HCT116 (cell line): ENCODE results near the gene MYH10. TPM values are rescaled to one million over a fixed set of nuclear protein-coding genes. Genes with fewer than 3 reads are reported as not detected.

ENCODE experiments used
- ATAC-seq: fragments of 200-7000 bp; cut with Tn5 transposase; 2 replicates; pipeline ENCODE4 v1.9.1; 2020; ENCODE audit warnings: mild to moderate bottlenecking, moderate library complexity
- BruUV-seq: library from RNA; stranded (reverse); fragments of 400-500 nt; replicated peaks from 2 replicates; lab custom pipeline; 2021; lab: Mats Ljungman, UMichigan
- CTCF ChIA-PET: fragments of 300-600 bp; sonication (Branson Sonifier 250); formaldehyde crosslinking; loops from one replicate; lab custom pipeline; 2021; ENCODE audit warnings: antibody characterized with exemption; lab: Charles Lee
- POLR2A ChIA-PET: fragments of 300-600, 350-600 bp; sonication (Branson Sonifier 250); formaldehyde crosslinking; loops from one replicate; lab custom pipeline; 2021; ENCODE audit warnings: antibody characterized with exemption; lab: Charles Lee
- RAD21 ChIA-PET, 2 experiments: fragments of 300-600 bp; sonication (Branson Sonifier 250); formaldehyde crosslinking; loops; one replicate each; lab custom pipeline; 2023; ENCODE audit warnings: low total read pairs in 2 of 2; ENCODE audit not compliant: uncharacterized antibody in 2 of 2, unreplicated experiment in 2 of 2, low non-redundant PET in 1 of 2; lab: Charles Lee
- DNase-seq: peaks from one replicate; pipeline ENCODE4 v3.0.0-alpha.2; 2010; ENCODE audit warnings: low read depth, low spot score
- H2AFZ ChIP-seq: fragments of 200-600 bp; shearing (Covaris generic), sonication (generic); 2 replicates; pipeline ENCODE4 v1.6.1; 2017; ENCODE audit warnings: low read depth, mixed run types, mixed read lengths, antibody characterized with exemption, low read length; ENCODE audit not compliant: poor library complexity, severe bottlenecking
- H3K27ac ChIP-seq: 2 replicates; pipeline ENCODE4 v1.5.1; 2012; ENCODE audit warnings: low read depth, low read length
- H3K27me3 ChIP-seq: fragments of 200-600 bp; sonication (generic); 2 replicates; pipeline ENCODE4 v1.6.1; 2016; ENCODE audit warnings: mixed run types, low read length, mixed read lengths; ENCODE audit not compliant: insufficient read depth
- H3K36me3 ChIP-seq, 2 experiments: fragments of 200-500 bp in 1 of 2; fragments of 200-600 bp in 1 of 2; sonication (Bioruptor generic) in 1 of 2; sonication (generic) in 1 of 2; 2 replicates each; pipeline versions ENCODE4 v1.5.1 to v1.6.1; 2014 to 2016; ENCODE audit warnings: low read length in 2 of 2, inconsistent platforms in 1 of 2, mixed read lengths in 1 of 2, mixed run types in 1 of 2; ENCODE audit not compliant: insufficient read depth in 2 of 2, control insufficient read depth in 1 of 2
- H3K4me1 ChIP-seq, 2 experiments: fragments of 200-600 bp in 1 of 2; sonication (generic) in 1 of 2; 2 replicates each; pipeline versions ENCODE4 v1.5.1 to v1.6.1; 2012 to 2017; ENCODE audit warnings: low read length in 2 of 2, inconsistent platforms in 1 of 2, mild to moderate bottlenecking in 1 of 2, mixed read lengths in 1 of 2, mixed run types in 1 of 2, moderate library complexity in 1 of 2; ENCODE audit not compliant: insufficient read depth in 2 of 2, control insufficient read depth in 1 of 2
- H3K4me2 ChIP-seq: fragments of 200-600 bp; sonication (generic); 2 replicates; pipeline ENCODE4 v1.6.1; 2017; ENCODE audit warnings: mixed run types, low read length, mixed read lengths
- H3K4me3 ChIP-seq, 2 experiments: fragments of 200-600 bp in 1 of 2; sonication (generic) in 1 of 2; replicated peaks in 1 of 2; 2 replicates each; pipeline ENCODE4 v1.5.1; 2011 to 2016; ENCODE audit warnings: low read length in 2 of 2, control low read depth in 1 of 2, low read depth in 1 of 2, mild to moderate bottlenecking in 1 of 2, mixed read lengths in 1 of 2, mixed run types in 1 of 2
- H3K79me2 ChIP-seq: fragments of 200-600 bp; sonication (generic); 2 replicates; pipeline ENCODE4 v1.6.1; 2017; ENCODE audit warnings: mild to moderate bottlenecking, mixed run types, low read length, moderate library complexity, mixed read lengths; ENCODE audit not compliant: insufficient read depth
- H3K9ac ChIP-seq: fragments of 200-600 bp; sonication (generic); 2 replicates; pipeline ENCODE4 v1.6.1; 2016; ENCODE audit warnings: low read length, mixed read lengths
- H3K9me2 ChIP-seq: fragments of 200-600 bp; sonication (generic), shearing (Covaris generic); 2 replicates; pipeline ENCODE4 v1.6.1; 2017; ENCODE audit warnings: mixed run types, mild to moderate bottlenecking, moderate library complexity; ENCODE audit not compliant: insufficient read depth
- H3K9me3 ChIP-seq, 2 experiments: fragments of 200-500 bp in 1 of 2; fragments of 200-600 bp in 1 of 2; sonication (Bioruptor generic) in 1 of 2; sonication (generic) in 1 of 2; 2 replicates each; pipeline ENCODE4 v1.6.1; 2014 to 2017; ENCODE audit warnings: low read length in 2 of 2, mixed read lengths in 2 of 2, inconsistent platforms in 1 of 2, low read depth in 1 of 2, mild to moderate bottlenecking in 1 of 2, mixed run types in 1 of 2, moderate library complexity in 1 of 2; ENCODE audit not compliant: control insufficient read depth in 1 of 2, insufficient read depth in 1 of 2
- H4K20me1 ChIP-seq: fragments of 200-600 bp; sonication (generic), shearing (Covaris generic); 2 replicates; pipeline ENCODE4 v1.6.1; 2017; ENCODE audit warnings: mixed run types, mild to moderate bottlenecking, moderate library complexity; ENCODE audit not compliant: insufficient read depth
- ATF3 ChIP-seq: IDR thresholded peaks from 2 replicates; pipeline ENCODE4 v1.6.1; 2012
- CTCF ChIP-seq, 3 experiments: fragments of 200-600 bp in 1 of 3; sonication (generic) in 1 of 3; IDR thresholded peaks in 2 of 3; conservative IDR thresholded peaks in 1 of 3; 2 replicates each; pipeline ENCODE4 v1.5.1; 2012 to 2017; ENCODE audit warnings: low read depth in 2 of 3, low read length in 2 of 3, antibody characterized with exemption in 1 of 3, borderline replicate concordance in 1 of 3, control low read depth in 1 of 3, mild to moderate bottlenecking in 1 of 3, mixed read lengths in 1 of 3, mixed run types in 1 of 3, moderate library complexity in 1 of 3; ENCODE audit not compliant: insufficient read depth in 1 of 3
- EGR1 ChIP-seq: IDR thresholded peaks from 2 replicates; pipeline ENCODE4 v1.6.1; 2012; ENCODE audit warnings: low read depth
- ELF1 ChIP-seq: IDR thresholded peaks from 2 replicates; pipeline ENCODE4 v1.6.1; 2012; ENCODE audit warnings: low read depth, borderline replicate concordance
- EZH2 ChIP-seq: fragments of 200-600 bp; sonication (generic); IDR thresholded peaks from 2 replicates; pipeline ENCODE4 v1.6.1; 2017; ENCODE audit warnings: antibody characterized with exemption, mixed run types
- EZH2phosphoT487 ChIP-seq: fragments of 200-600 bp; IDR thresholded peaks from 2 replicates; pipeline ENCODE4 v1.6.1; 2018; ENCODE audit warnings: antibody characterized with exemption, borderline replicate concordance
- JUND ChIP-seq: IDR thresholded peaks from 2 replicates; pipeline ENCODE4 v1.6.1; 2012
- MAX ChIP-seq: IDR thresholded peaks from 2 replicates; pipeline ENCODE4 v1.6.1; 2012
- POLR2AphosphoS5 ChIP-seq: IDR thresholded peaks from 2 replicates; pipeline ENCODE4 v1.6.1; 2011; ENCODE audit warnings: mild to moderate bottlenecking, low read depth, low read length, moderate library complexity
- RAD21 ChIP-seq: IDR thresholded peaks from 2 replicates; pipeline ENCODE4 v1.6.1; 2012; ENCODE audit warnings: low read depth, mild to moderate bottlenecking
- REST ChIP-seq: IDR thresholded peaks from 2 replicates; pipeline ENCODE4 v1.6.1; 2012; ENCODE audit warnings: low read depth
- SP1 ChIP-seq: IDR thresholded peaks from 2 replicates; pipeline ENCODE4 v1.6.1; 2012; ENCODE audit warnings: low read depth
- ZBTB33 ChIP-seq: IDR thresholded peaks from 2 replicates; pipeline ENCODE4 v1.6.1; 2011; ENCODE audit warnings: mild to moderate bottlenecking, low read length, moderate library complexity; ENCODE audit not compliant: insufficient replicate concordance; ENCODE audit errors: extremely low read depth
- ZNF274 ChIP-seq: fragments of 200-500 bp; sonication (Bioruptor generic); IDR thresholded peaks from 2 replicates; pipeline ENCODE4 v1.6.1; 2014; ENCODE audit warnings: mild to moderate bottlenecking, low read depth, low read length, inconsistent platforms
- intact Hi-C: fragments of 100-400 bp; cut with micrococcal nuclease; formaldehyde crosslinking; loops from 2 replicates; pipeline ENCODE4 v1.10.0; 2022
- total RNA-seq: library from RNA; stranded (reverse); gene quantifications from one replicate; pipeline ENCODE4 v1.2.1, GENCODE V29; 2021; ENCODE audit not compliant: unreplicated experiment

Gene MYH10
- total RNA-seq, 1 experiment from 2014 or later = 39.2 TPM

GRCh38 chr17:8476741-8477140 lies 153.8 kb downstream of the MYH10 start:
- DNase-seq (no peak), ATAC-seq (no peak)
- H3K9me3 ChIP-seq = no peaks in the 10 kb centered on the region
- H3K9ac ChIP-seq = no peak overlapping the region
- H3K36me3 ChIP-seq = peaks cover 32 to 40% of the 10 kb centered on the region in 2 experiments
- H2AFZ ChIP-seq = no peak overlapping the region
- CTCF ChIA-PET = no interaction called here
- POLR2A ChIA-PET = no interaction called here
- intact Hi-C loops = no loop called here
- no peaks in the 10 kb centered on the region for H3K4me1 ChIP-seq
- H4K20me1 ChIP-seq = no peaks in the 10 kb centered on the region
- RAD21 ChIA-PET = no interaction called here
- H3K9me2 ChIP-seq = no peaks in the 10 kb centered on the region
- TF ChIP-seq REST = no peak
- TF ChIP-seq SP1 = no peak
- no peak for TF ChIP-seq ATF3
- TF ChIP-seq EZH2phosphoT487 = no peak
- TF ChIP-seq EZH2 = no peak
- no peak for TF ChIP-seq CTCF (IDR thresholded peaks at IDR 0.05 in 2 of 3, conservative IDR thresholded peaks at IDR 0.05 in 1 of 3; ENCODE audit: borderline replicate concordance in 1 of 3, insufficient read depth in 1 of 3, low read depth in 2 of 3, low read length in 2 of 3)
- TF ChIP-seq ZBTB33 = no peak
- TF ChIP-seq RAD21 = no peak
- TF ChIP-seq POLR2AphosphoS5 = no peak
- no peak for TF ChIP-seq EGR1
- no peak for TF ChIP-seq ZNF274
- no peak for TF ChIP-seq JUND
- no peak for TF ChIP-seq MAX
- TF ChIP-seq ELF1 = no peak
- no peak overlapping the region for H3K4me3 ChIP-seq
- H3K4me2 ChIP-seq = no peak overlapping the region
- no peak overlapping the region for H3K27ac ChIP-seq
- H3K79me2 ChIP-seq = no peaks in the 10 kb centered on the region
- BruUV-seq = no TSS peak
- H3K27me3 ChIP-seq = no peaks in the 10 kb centered on the region
